GM23338 (cell line): ENCODE measurements around the gene HPS4. TPM values are rescaled to one million over a fixed set of nuclear protein-coding genes. Genes with fewer than 3 reads are reported as not detected.
"Not testable (repeated sequence)": the region's sequence is repeated elsewhere in the genome, so short reads cannot be mapped to it uniquely, and the experiment has no call there.

Experiments used
- ATAC-seq: fragments of 200-7000 bp; cut with Tn5 transposase; 3 replicates; pipeline ENCODE4 v1.9.1; 2020
- DNase-seq: peaks from one replicate; pipeline ENCODE4 v3.0.0-alpha.2; 2015; ENCODE audit warnings: low spot score
- H2AFZ ChIP-seq: fragments of 200-600 bp; sonication (generic); 2 replicates; pipeline ENCODE4 v1.8.0; 2016; ENCODE audit warnings: antibody characterized with exemption, mild to moderate bottlenecking, moderate library complexity
- H3F3A ChIP-seq: fragments of 200-600 bp; sonication (generic); replicated peaks from 2 replicates; pipeline ENCODE4 v1.8.0; 2017; ENCODE audit warnings: antibody characterized with exemption, mixed run types, low read depth
- H3K27ac ChIP-seq: fragments of 200-600 bp; sonication (generic); 2 replicates; pipeline ENCODE4 v1.6.1; 2016; ENCODE audit warnings: low read depth
- H3K27me3 ChIP-seq: fragments of 200-600 bp; sonication (generic); 2 replicates; pipeline ENCODE4 v1.8.0; 2016; ENCODE audit warnings: mild to moderate bottlenecking, mixed run types, moderate library complexity; ENCODE audit not compliant: insufficient read depth
- H3K36me3 ChIP-seq: fragments of 200-600 bp; sonication (generic); 2 replicates; pipeline ENCODE4 v1.8.0; 2016; ENCODE audit warnings: mild to moderate bottlenecking; ENCODE audit not compliant: insufficient read depth
- H3K4me1 ChIP-seq: fragments of 200-600 bp; sonication (generic); 2 replicates; pipeline ENCODE4 v1.8.0; 2016; ENCODE audit warnings: mild to moderate bottlenecking, moderate library complexity; ENCODE audit not compliant: insufficient read depth
- H3K4me2 ChIP-seq: fragments of 200-600 bp; sonication (generic); 2 replicates; pipeline ENCODE4 v1.7.1; 2017; ENCODE audit warnings: mixed run types
- H3K4me3 ChIP-seq: fragments of 200-600 bp; sonication (generic); 2 replicates; pipeline ENCODE4 v1.6.1; 2016; ENCODE audit warnings: mixed run types
- H3K79me2 ChIP-seq: fragments of 200-600 bp; sonication (generic); replicated peaks from 2 replicates; pipeline ENCODE4 v1.8.0; 2017; ENCODE audit warnings: mild to moderate bottlenecking; ENCODE audit not compliant: insufficient read depth
- H3K9me2 ChIP-seq: fragments of 200-600 bp; sonication (generic); 2 replicates; pipeline ENCODE4 v1.8.0; 2017; ENCODE audit not compliant: insufficient read depth
- H4K20me1 ChIP-seq: fragments of 200-600 bp; sonication (generic); replicated peaks from 2 replicates; pipeline ENCODE4 v1.8.0; 2017; ENCODE audit warnings: mild to moderate bottlenecking; ENCODE audit not compliant: insufficient read depth
- H3K27ac Mint-ChIP-seq: 2 replicates; pipeline ENCODE4 v1.8.0; 2020; ENCODE audit warnings: inconsistent platforms, mild to moderate bottlenecking, moderate library complexity, mixed read lengths
- H3K27me3 Mint-ChIP-seq: 3 replicates; pipeline ENCODE4 v1.8.0; 2022; ENCODE audit warnings: low read depth, mild to moderate bottlenecking, moderate library complexity, mixed read lengths, inconsistent platforms; ENCODE audit not compliant: insufficient read depth, poor library complexity
- H3K36me3 Mint-ChIP-seq: 3 replicates; pipeline ENCODE4 v1.8.0; 2021; ENCODE audit warnings: low read depth, mild to moderate bottlenecking, inconsistent platforms, moderate library complexity, mixed read lengths
- H3K4me1 Mint-ChIP-seq: 3 replicates; pipeline ENCODE4 v1.8.0; 2020; ENCODE audit warnings: mild to moderate bottlenecking, inconsistent platforms, mixed read lengths
- H3K4me3 Mint-ChIP-seq: 3 replicates; pipeline ENCODE4 v1.8.0; 2021; ENCODE audit warnings: moderate library complexity, mild to moderate bottlenecking, inconsistent platforms, mixed read lengths
- H3K9me3 Mint-ChIP-seq: 3 replicates; pipeline ENCODE4 v1.8.0; 2020; ENCODE audit warnings: moderate library complexity, mild to moderate bottlenecking, inconsistent platforms, mixed read lengths
- CTCF ChIP-seq, 2 experiments: fragments of 200-600 bp in 1 of 2; sonication (generic) in 1 of 2; conservative IDR thresholded peaks; 2 replicates each; pipeline versions ENCODE4 v1.5.1 to v1.6.1; 2016 to 2017; ENCODE audit warnings: antibody characterized with exemption in 2 of 2, low read depth in 2 of 2, mild to moderate bottlenecking in 2 of 2, moderate library complexity in 1 of 2
- ETS1 ChIP-seq: IDR thresholded peaks from 2 replicates; pipeline ENCODE4 v1.6.1; 2016; ENCODE audit warnings: antibody characterized with exemption
- POLR2AphosphoS5 ChIP-seq: IDR thresholded peaks from 2 replicates; pipeline ENCODE4 v1.6.1; 2016; ENCODE audit warnings: antibody characterized with exemption, low read depth
- polyA plus RNA-seq: library from polyadenylated mRNA; unstranded; fragments of >200 nt; fragmentation: Nextera tagmentation; extraction: Ambion mirVana; gene quantifications from 2 replicates; pipeline ENCODE4 v1.2.1, GENCODE V29; 2016
- total RNA-seq: library from RNA; depleted of rRNA; stranded (reverse); fragments of >200 nt; shearing (Covaris generic); gene quantifications from 2 replicates; pipeline ENCODE4 v1.2.3, GENCODE V29; 2014

HPS4 gene
- total and polyA plus RNA-seq, 2 experiments from 2014 or later, result 20.3 to 49.4 TPM

GRCh38 chr22:26528518-26528917 is 44.9 kb upstream of the HPS4 start:
- H4K20me1 ChIP-seq, H3K4me3 Mint-ChIP-seq, H3K27me3 ChIP-seq, H3K27me3 Mint-ChIP-seq, H3K9me2 ChIP-seq, H3K4me1 Mint-ChIP-seq, H2AFZ ChIP-seq, H3K4me2 ChIP-seq, H3K27ac ChIP-seq, ATAC-seq, H3K4me3 ChIP-seq, H3K79me2 ChIP-seq, H3K4me1 ChIP-seq, H3K9me3 Mint-ChIP-seq, H3K27ac Mint-ChIP-seq, DNase-seq: not testable (repeated sequence)
- peaks cover 27% of the 10 kb centered on the region for H3F3A ChIP-seq
- H3K36me3 Mint-ChIP-seq, result peaks cover 73% of the 10 kb centered on the region
- peaks cover 59% of the 10 kb centered on the region for H3K36me3 ChIP-seq

- H3K9me3 Mint-ChIP-seq, result no peaks in the 10 kb centered on the region
These were observed 44.2 kb upstream of the HPS4 start for GRCh38 chr22:26527574-26528465.

GRCh38 chr22:26527167-26527566 is 43.6 kb upstream of the HPS4 start:
- Mint-ChIP-seq H3K9me3 (no peaks in the 10 kb centered on the region), H3K27me3 (no peaks in the 10 kb centered on the region), H3K36me3 (peaks cover 68% of the 10 kb centered on the region), H3K27ac (no peak overlapping the region), H3K4me1 (no peaks in the 10 kb centered on the region), H3K4me3 (no peak overlapping the region)
- H3K4me2 ChIP-seq, result no peak overlapping the region
- no peaks in the 10 kb centered on the region for H3K79me2 ChIP-seq
- no peak overlapping the region for H2AFZ ChIP-seq
- no peaks in the 10 kb centered on the region for H3K27me3 ChIP-seq
- peaks cover 27% of the 10 kb centered on the region for H3F3A ChIP-seq
- no peaks in the 10 kb centered on the region for H3K9me2 ChIP-seq
- ATAC-seq (no peak), DNase-seq (no peak)
- no peak overlapping the region for H3K27ac ChIP-seq
- no peak overlapping the region for H3K4me3 ChIP-seq
- no peaks in the 10 kb centered on the region for H3K4me1 ChIP-seq
- TF ChIP-seq CTCF (conservative IDR thresholded peaks at IDR 0.05; ENCODE audit: low read depth in 2 of 2) (peak in 1 of 2 experiments; percentile 7; a peak in 1 of 4 replicates), ETS1 (no peak)
- peaks cover 54% of the 10 kb centered on the region for H3K36me3 ChIP-seq
- no peaks in the 10 kb centered on the region; the same call in none of the 2 replicates for H4K20me1 ChIP-seq

More at GRCh38 chr22:26527574-26528465, 44.2 kb upstream of the HPS4 start:
- TF ChIP-seq POLR2AphosphoS5, result no peak
- Mint-ChIP-seq H3K4me1 (no peaks in the 10 kb centered on the region), H3K27me3 (no peaks in the 10 kb centered on the region), H3K36me3 (peaks cover 74% of the 10 kb centered on the region), H3K4me3 (no peak overlapping the region), H3K27ac (no peak overlapping the region)
- H3K9me2 ChIP-seq, result no peaks in the 10 kb centered on the region
- no peaks in the 10 kb centered on the region for H3K4me1 ChIP-seq
- no peak overlapping the region for H3K4me2 ChIP-seq
- ATAC-seq, result no peak
- no peaks in the 10 kb centered on the region for H3K79me2 ChIP-seq
- DNase-seq, result no peak
- peaks cover 27% of the 10 kb centered on the region for H3F3A ChIP-seq
- no peak overlapping the region for H3K27ac ChIP-seq
- H4K20me1 ChIP-seq, result no peaks in the 10 kb centered on the region; the same call in none of the 2 replicates
- H2AFZ ChIP-seq, result no peak overlapping the region
- H3K4me3 ChIP-seq, result no peak overlapping the region
- peaks cover 59% of the 10 kb centered on the region for H3K36me3 ChIP-seq
- H3K27me3 ChIP-seq, result no peaks in the 10 kb centered on the region
